ENCODE measurements around the gene HBQ1.
"Not testable (repeated sequence)": the region's sequence is repeated elsewhere in the genome, so short reads cannot be mapped to it uniquely, and the experiment has no call there.

HBQ1 gene

GRCh38 chr16:180101-180675 is at the start of gene HBQ1:
HBQ1 (plus strand) TSS chr16:180459; CDS start chr16:180487, 28 bp downstream.
- no peak for FAIRE-seq

- no peak for FAIRE-seq
Measured at GRCh38 chr16:130533-131173, 49.6 kb upstream of the HBQ1 start.

- FAIRE-seq: no peak
Measured at GRCh38 chr16:132120-132519, 48.1 kb upstream of the HBQ1 start.

GRCh38 chr16:133716-134115 is 46.5 kb upstream of the HBQ1 start:
- FAIRE-seq: no peak

GRCh38 chr16:138049-138417 is 42.2 kb upstream of the HBQ1 start:
- FAIRE-seq: no peak

GRCh38 chr16:140175-140857 is 39.9 kb upstream of the HBQ1 start:
- no peak for FAIRE-seq

GRCh38 chr16:142405-142967 is 37.8 kb upstream of the HBQ1 start:
- FAIRE-seq: no peak

GRCh38 chr16:143047-143446 is 37.2 kb upstream of the HBQ1 start:
- no peak for FAIRE-seq

- no peak for FAIRE-seq
Measured at GRCh38 chr16:143456-143855, 36.8 kb upstream of the HBQ1 start.

- no peak for FAIRE-seq
Measured at GRCh38 chr16:144797-145252, 35.4 kb upstream of the HBQ1 start.

GRCh38 chr16:146646-147045 is 33.6 kb upstream of the HBQ1 start:
- FAIRE-seq: no peak

GRCh38 chr16:149024-149660 is 31.1 kb upstream of the HBQ1 start:
- FAIRE-seq: no peak

- no peak for FAIRE-seq
Measured at GRCh38 chr16:152141-153128, 27.8 kb upstream of the HBQ1 start, which contains the start of gene HBZ. HBZ (plus strand) TSS chr16:152644; CDS start chr16:152910, 266 bp downstream.

- FAIRE-seq: not testable (repeated sequence)
Measured at GRCh38 chr16:153129-153521, 27.1 kb upstream of the HBQ1 start.

GRCh38 chr16:153550-154216 is 26.6 kb upstream of the HBQ1 start:
- FAIRE-seq: not testable (repeated sequence)

GRCh38 chr16:154217-155030 is 25.8 kb upstream of the HBQ1 start:
- FAIRE-seq: no peak

GRCh38 chr16:155031-155398 is 25.2 kb upstream of the HBQ1 start:
- FAIRE-seq: no peak

GRCh38 chr16:159136-159849 is 21.0 kb upstream of the HBQ1 start:
- FAIRE-seq: no peak

- FAIRE-seq: not testable (repeated sequence)
Measured at GRCh38 chr16:160242-160641, 20.0 kb upstream of the HBQ1 start.

GRCh38 chr16:160691-161190 is 19.5 kb upstream of the HBQ1 start:
- FAIRE-seq: no peak

All from A204.1 (cell line).